Esophagus muscularis mucosa (tissue), 3 donors: ENCODE measurements around the gene TTC23L.

Source experiments
- POLR2A ChIP-seq: fragments of 450-650 bp; IDR thresholded peaks from one replicate; pipeline ENCODE4 v1.6.1; 2017; ENCODE audit warnings: antibody characterized with exemption, moderate library complexity, mild to moderate bottlenecking, low read depth
- TF ChIP-seq, protein P1 (sequence below), 3 experiments: fragments of 200-600 bp in 2 of 3; fragments of 450-650 bp in 1 of 3; sonication (generic) in 2 of 3; IDR thresholded peaks; one replicate each; pipeline ENCODE4 v1.5.1; 2017 to 2019; ENCODE audit warnings: antibody characterized with exemption in 3 of 3, mild to moderate bottlenecking in 2 of 3, moderate library complexity in 1 of 3

DNA sequence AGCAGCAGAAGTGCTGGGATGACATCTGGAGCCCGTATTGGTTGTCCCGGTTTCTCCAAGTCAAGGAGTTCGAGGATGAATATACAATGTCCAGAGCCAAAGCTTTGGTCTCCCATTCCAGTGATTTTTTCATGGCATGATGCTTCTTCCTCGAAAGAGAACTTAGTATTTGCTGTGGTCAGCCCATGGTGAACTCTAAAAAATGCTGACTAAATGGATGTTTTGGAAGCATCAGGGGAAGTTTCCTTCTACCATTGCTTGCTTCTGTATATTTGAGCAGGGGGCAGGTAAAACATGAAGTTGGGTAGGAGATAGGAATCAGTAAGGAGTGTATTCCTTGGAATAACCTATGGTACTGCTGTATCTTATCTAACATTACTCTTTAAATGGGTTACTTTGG lies 8.6 kb downstream of the TTC23L start:
- no peak for TF ChIP-seq POLR2A
- TF ChIP-seq, protein P1, sequence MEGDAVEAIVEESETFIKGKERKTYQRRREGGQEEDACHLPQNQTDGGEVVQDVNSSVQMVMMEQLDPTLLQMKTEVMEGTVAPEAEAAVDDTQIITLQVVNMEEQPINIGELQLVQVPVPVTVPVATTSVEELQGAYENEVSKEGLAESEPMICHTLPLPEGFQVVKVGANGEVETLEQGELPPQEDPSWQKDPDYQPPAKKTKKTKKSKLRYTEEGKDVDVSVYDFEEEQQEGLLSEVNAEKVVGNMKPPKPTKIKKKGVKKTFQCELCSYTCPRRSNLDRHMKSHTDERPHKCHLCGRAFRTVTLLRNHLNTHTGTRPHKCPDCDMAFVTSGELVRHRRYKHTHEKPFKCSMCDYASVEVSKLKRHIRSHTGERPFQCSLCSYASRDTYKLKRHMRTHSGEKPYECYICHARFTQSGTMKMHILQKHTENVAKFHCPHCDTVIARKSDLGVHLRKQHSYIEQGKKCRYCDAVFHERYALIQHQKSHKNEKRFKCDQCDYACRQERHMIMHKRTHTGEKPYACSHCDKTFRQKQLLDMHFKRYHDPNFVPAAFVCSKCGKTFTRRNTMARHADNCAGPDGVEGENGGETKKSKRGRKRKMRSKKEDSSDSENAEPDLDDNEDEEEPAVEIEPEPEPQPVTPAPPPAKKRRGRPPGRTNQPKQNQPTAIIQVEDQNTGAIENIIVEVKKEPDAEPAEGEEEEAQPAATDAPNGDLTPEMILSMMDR (IDR thresholded peaks at IDR 0.05): no peak
